NCI-H1930 (cell line): ENCODE results near the gene DOK7.
"Not testable (repeated sequence)": the region's sequence is repeated elsewhere in the genome, so short reads cannot be mapped to it uniquely, and the experiment has no call there.

Experiments
- DNase-seq, 2 experiments: peaks; one replicate each; lab custom pipeline; 2025; lab: John Stamatoyannopoulos, UW

Gene DOK7

DNA sequence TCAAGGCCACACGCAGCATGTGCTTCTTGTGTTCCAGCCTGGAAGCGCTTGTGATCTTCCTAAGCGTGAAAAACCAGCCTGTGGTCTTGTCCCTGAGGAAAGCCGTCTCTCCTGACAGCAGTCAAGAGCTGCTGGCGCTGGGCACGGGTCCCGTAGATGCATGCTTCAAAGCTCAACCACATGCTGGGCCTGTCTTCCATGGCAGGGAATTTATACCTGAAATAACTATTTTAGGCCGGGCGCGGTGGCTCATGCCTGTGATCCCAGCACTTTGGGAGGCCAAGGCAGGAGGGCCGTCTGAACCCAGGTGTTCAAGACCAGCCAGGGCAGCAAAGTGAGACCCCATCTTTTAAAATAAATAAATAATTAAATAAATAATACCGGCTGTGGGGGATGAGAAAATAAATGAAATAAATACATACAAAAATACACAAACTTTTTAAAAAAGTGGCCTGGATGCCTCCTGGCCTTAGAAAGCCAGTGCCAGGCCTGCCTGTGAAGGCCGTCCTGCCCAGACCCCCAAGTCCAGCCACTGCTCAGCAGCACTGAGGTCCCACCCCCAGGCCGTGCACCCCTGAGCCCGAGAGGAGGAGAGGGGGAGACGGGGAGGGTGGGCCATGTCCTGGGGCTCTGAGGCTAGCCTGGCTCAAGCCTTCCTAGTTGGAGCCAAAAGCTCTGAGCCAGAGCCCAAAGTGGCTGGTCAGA lies 58.7 kb downstream of the DOK7 start:
- DNase-seq = no peak

DNA sequence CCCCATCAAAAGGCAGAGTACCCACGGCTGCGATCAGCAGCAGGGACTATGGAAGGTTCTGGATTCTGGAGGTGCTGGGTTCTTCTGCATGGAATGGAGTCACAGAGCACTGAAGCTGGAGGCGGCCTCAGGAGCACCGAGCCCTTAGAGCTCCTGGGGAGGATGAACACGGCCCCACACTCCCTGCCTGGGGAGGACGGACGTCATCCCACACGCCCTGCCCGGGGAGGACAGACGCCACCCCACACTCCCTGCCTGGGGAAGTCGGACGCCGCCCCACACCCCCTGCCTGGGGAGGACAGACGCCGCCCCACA lies 59.2 kb downstream of the DOK7 start:
- no peak for DNase-seq

DNA sequence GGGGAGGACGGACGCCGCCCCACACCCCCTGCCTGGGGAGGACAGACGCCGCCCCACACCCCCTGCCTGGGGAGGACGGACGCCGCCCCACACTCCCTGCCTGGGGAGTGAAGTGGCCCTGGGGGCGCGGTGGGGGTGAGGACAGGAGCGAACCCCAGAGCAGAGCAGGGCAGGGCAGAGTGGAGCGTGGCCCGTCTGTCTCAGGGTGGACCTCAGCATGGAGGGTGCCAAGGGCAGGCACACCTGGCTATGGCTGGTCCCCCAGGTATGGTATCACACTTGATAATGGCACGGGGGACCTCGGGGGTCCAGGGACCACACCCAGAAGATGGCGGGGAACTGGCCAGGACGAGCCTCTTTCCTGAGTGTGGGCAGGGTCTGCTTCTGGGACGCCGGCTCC lies 59.5 kb downstream of the DOK7 start:
- no peak for DNase-seq

DNA sequence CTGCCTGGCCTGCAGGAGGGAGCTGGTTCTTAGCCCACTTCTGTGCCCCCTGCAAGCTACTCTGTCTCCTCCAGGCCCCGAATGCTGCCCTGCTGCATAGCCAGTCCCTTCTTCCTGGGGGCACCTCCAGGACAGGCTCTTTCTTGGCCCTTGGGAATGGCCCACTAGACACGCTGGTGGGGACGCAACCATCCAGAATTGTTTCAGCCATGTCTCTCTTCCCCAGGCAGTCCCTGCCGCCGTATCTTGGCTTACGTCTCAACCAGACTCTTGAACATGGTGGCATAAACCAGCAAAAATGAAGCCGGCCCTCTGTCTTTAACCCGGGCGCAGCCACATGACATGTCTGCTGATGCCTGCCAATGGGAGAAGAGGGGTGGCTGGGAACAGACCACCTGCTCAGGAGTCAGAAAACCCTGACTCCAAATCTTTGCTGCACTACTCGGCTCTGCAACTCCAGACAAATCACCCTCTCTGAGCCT lies 60.1 kb downstream of the DOK7 start:
- DNase-seq = no peak

DNA sequence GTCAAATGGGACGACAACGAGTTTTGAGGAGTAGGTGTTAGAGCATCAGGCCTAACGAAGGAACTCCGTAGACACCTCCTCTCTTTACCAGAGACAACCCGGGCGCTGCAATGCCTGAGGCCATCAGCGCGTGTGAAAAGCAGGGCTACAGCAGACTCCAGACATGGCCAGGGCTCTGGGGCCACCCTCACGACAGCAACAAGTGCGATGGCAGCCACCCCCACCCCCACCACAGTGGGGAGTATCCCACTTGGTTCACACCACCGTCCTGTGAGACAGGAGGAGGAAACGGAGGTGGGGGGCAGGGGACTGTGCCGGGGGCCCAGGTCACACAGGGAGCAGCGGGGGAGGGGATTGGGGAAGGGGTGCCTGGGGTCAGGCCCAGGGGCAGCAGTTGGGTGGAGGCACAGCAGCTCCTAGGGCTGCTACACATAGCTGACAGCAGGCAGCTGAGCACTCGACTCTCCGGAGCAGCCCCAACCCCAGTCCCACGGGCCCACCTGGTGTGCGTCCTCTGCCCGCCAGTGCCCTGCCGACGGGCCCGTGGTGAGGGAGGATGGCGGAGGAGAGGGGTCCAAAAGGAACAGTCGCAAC lies 60.6 kb downstream of the DOK7 start:
- DNase-seq = no peak

DNA sequence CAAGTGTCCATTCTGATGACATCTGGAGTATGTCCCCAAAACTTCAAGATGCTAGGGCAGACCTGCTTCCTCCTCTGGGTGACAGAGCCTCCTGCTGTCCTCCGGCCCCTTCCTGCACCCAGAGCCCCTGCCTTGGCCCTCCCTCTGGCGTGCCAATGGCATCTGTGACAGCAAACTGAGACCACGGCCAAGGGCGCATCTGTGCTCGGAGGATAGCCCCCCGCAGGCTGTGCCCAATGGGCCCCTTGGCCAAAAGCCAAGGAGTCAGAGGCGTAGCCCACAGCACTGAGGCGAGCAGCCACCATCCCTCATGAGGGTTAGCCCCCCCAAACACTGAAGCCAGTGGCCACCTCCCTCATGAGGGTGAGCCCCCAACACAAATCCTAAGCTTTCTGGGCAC lies 61.2 kb downstream of the DOK7 start:
- no peak for DNase-seq

DNA sequence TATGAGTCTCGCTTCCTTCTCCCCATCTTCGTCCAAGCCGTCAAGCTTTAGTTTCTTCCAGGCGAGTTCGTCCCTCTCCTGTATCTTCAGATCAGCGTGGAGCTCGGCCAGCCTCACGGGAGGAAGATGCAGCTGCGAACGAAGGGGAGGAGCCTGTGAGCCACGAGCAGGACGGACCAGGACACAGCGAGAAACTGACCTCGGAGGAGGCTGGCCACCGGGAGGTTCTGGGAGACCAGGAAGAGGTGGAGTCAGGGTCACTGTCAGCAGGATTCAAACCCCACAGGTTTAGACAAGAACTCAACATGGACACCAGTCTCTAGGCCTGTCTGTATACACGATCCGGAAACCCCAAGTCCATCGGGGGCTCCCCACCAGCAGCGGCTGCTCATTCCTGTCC lies 61.8 kb downstream of the DOK7 start:
- DNase-seq = no peak

DNA sequence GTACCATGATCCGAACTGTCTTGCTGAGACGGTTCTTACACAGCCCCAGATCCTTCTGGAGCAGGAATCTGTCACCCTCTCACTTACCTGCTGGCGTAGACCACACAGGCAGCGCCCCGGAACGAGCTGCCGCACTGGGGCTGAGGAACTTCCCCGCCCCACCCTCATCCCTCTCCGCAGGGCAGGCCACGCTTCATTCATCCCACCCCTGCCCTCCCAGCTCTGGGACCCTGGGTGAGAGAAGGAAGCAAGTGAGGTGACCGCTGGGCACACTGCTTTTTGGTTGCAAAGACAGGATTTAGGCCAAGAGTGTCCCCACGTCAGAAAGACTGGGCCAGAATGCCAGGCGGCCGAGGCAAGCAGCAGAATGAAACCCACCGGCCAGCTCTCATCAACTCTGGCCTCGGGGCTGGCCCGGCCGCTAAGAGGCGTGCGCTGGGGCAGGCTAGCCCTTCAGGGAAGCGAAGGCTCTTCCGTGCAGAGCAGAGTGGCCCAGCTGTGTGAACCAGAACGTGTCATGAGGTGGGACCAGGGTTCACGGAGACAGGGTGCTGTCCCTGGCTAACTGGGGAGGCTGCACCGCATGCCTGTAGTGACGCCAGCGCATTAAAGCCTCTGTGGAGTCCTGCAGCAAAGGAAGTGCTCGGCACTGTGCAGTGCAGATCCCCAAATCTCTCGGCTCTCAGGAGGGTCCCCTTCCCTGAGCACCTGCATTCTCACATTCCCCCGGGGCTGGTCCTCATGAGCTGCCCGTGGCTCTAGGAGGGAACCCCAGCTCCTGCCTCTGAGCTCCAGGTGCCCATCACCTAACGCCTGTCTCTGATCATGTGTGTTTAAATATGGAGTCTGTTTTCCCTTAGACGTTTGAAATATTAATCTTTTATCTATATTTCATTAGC lies 62.7 kb downstream of the DOK7 start:
- no peak for DNase-seq

DNA sequence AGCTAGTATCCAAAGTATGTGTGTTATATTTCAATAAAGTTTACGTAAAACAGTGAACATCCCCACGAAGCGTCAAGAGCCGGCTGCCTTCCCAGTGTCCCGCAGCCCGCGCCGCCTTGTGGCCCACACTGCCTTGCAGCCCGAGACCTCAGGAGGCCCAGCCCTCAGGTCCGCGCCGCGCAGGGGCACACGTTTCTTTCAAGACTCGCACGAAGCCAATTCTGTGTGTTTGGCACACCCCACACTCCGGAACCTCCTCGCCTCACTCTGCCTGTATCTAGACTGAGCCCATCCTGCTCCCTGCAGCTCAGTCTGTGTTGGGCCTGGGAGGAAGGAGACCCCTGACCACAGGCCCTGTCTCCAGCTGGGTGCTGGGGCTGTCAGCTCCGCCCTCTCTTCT lies 63.4 kb downstream of the DOK7 start:
- DNase-seq = no peak

DNA sequence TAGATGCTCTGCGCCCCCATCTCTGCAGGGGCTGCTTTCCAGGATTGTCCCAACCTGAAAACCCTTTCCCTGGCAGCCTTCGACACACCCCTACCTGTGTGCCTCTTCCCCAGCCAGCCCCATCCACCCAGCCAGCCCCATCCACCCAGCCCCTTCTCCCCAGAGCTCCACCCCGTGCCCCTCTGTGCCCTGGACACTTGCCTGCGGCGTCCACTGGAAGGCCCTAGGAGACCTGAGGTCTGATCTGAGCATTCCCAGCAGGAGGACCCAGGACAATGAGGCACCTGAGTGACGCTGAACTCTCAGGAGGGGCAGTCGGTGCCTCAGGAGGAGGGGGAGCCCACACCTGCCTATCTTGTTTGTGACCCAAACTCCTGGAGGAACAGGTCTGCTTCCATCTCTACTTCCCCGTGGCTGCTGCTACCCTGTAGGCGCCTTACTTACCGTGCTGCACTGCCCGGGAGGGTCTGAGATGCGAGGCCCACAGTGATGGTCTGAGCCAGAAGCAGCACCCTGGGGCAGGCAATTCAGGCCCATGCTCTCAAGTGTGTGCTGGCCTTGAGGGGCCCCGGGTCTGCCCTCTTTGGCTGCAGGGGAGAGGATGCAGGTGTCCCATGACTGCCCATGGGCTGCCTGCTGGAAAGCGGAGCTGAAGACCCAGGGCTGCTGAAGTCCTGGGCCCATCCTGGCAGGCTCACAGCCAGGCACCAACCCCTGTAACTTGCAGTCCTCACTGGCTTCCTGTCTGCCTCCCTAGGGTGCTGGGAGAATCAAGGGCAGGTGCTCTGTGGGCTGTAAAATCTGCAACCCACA lies 64.2 kb downstream of the DOK7 start:
- no peak for DNase-seq

DNA sequence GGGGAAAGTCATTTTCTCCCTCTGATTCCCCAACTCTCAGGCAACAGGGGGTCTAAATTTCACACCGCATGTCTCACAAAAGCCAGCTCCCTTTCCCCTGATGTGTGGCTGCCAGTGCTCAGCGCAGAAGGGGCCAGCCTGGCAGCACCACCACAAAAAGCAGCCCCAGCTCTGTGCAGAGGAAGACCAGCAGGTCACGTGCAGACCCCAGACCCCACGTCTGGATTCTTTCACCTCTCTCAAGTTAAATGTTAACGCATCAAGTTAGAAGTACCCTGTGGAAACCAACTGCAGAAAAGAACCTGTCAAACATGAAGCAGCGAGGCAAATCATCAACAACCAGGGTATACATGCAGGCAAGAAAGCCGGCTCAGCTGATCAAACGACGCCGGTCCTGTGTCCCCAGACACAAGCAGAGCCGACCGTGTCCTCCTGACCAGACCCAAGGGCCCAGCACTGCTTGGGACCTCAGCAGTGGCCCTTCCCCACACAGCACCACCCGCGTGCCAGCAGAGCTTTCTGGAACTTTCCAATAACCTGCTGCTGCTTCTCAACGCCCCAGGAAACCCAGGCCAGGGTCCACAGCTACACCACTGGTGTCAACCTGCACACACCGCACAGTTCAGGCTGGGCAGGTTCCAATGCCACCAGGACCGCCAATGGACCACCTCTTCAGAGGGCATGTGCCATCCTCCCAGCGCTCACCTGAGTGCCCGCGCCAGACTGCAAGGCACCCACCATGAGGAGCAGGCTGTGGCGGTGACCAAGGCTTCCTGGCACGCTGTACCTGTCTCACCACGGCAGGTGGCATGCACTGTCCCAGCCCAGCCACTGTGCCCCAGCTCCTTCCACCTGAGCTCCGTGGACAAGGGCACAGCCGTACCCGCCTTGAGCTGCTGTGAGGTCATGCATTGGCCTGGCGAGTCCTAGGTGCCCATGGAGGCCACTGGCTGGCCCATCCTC lies 65.1 kb downstream of the DOK7 start:
- no peak for DNase-seq

DNA sequence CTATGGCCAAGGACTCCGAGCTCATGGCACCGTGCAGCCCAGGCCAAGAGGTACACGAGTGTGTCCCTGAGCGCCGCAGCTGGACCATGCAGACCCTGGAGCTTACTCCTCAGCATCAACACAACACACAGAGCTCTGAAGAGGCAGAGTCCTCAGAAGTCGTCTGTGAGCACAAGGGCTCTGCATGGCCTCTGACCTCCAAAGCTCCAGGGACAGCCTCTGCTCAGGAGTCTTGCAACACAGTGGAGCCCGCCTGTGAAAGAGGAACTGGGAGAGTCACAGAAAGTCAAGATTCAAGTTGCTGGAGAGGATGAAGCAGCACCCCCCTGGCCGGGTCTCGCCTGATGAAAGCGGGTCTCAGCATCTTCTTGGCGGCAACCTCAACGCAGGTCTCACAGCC lies 66.3 kb downstream of the DOK7 start:
- no peak for DNase-seq

DNA sequence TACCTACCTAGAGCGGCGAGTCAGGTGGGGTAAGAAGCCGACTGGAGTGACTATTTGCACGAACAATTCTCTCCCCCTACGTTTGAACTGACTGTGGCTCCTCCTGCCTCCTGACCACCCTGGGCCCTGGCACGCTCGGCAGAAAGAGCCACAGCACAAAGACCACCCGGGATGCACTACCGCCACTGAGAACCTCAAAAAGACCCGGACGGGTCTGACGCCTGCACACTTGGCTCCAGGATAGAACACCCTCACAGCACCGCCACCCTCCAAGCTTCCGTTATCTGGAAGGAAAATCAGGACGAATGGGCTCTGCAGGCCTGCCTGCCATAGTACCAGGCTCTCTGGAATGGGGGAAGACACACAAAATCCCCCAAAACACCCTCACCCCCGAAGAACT lies 66.9 kb downstream of the DOK7 start:
- no peak for DNase-seq

DNA sequence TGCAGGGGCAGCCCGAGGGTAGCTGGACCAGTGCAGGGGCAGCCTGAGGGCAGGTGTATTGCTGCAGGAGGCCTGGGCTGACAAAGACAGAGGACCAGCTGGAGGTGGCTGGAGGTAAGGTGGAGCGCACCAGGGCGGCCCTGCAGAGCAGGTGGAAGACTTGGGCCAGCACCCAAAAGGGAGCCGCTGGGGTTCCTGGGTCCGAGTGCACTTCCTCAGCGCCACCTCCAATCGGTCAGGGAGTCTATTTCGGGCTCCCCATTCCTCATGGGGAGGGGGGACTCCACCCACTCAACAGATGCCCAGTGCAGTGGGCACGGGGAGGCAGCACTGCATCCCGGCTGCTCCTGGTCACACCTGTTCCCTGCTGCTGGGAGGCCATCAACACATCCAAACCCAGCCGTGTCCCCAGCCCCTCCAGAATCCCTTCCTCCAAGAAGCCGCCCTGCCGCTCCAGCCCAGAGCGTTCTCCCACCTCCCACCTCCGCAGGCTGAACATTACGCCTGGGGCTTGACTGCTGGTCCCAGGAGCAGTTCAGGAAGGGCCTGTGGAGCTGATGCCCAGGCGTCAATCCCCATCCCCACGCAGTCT lies 67.7 kb downstream of the DOK7 start:
- DNase-seq = no peak

DNA sequence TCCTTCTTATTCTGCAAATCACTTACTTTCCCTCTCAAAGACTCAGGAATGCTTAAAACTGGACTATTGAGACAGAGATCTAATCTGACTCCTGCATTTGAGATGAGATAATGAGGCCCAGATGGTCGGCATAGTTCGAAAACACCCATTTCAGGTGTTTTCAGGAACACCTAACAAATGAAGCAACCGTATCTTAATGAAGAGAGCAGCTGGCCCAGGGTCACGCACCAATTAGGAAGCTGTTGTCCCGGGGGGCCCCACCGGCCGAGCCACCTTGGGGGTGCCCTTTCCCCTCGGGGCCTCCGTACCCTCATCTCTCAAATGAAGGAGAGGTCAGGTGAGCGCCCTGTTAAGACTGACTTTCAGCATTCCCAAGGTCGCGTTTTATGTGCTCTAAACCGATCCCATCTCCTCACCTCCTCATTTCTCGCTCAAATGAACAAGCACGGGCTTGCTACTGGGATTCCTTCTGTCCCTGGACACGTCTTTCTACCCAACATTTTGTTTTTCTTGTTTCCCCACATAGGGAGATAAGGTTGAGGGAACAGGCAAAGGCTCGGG lies 68.3 kb downstream of the DOK7 start:
- no peak for DNase-seq

DNA sequence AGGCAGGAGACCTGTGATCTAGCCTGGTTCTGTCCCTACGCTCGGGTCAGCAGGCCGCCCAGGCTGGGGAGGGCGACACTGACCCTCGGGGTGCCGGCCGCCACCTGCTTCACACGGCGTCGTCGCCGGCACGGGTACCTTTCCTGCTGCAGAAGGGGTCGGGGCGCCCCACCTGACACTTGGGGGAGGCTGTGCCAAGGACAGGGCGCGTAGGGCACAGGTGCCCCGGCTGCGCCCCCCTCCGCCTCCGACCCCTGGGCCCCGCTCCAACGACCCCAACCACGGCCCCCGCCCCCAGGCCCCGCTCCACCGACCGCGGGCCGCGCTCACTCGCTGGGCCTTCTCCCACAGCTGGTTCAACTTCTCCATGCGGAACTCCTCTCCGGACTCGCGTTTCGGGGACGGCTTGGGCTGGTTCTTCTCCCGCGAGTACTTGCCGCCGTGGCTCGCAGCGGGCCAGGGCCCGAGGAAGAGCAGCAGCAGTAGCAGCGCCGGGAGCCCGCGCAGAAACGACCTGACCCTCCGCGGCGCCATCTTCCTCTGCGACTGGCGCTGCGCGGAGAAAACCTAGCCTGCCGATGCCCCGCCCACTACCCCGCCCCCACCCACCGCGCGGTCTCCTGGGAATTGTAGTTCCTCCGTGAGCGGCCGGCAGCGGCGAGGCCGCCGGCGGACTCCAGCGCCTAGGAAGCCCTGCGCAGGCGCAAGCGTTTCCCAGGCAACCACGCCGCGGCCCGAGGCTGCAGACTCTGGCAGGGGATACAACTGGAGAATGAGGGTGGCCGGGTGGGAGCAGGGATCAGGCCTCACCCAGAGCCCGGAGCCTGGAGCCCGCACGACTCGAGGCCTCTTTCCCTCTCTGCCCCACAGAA lies 69.0 kb downstream of the DOK7 start, which contains the start of gene LRPAP1:
TSS of gene LRPAP1 (minus strand) at position 544 of the 872 bp plus-strand sequence. CDS start at position 534, 10 bp downstream.
- DNase-seq = peak; percentile 83 to 92

DNA sequence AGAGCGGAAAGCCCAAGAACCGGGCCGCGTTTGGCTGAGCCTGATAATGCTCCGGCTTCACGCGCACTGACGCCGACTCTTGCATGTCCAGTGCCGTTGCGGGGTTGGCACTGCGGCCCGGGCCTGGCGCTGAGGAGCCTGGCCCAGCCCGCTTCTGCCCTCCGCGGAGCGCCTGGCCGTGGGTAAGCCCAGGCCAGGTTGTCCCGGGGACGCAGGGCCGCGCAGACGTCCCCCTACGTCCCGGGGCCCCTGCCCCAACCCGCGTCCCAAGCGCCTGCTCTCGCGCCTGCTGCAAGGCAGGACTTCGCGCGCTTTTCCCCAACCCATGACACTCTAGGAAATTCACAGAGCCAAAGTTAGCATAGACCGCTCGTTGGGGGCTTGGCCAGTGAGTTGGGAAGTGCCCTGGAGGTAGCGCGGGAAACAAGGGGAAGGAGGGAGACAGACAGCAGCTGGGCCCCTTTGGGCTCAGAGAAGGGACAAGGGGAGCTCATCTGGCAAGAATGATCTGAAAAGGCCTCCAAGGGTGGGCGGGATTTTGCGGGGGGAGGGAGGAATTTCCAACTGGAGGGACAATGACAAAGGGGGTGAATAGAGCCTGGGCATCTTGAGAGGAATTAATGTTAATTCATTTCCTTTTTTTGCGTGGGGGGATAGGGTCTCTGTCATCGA lies 69.8 kb downstream of the DOK7 start:
- no peak for DNase-seq

DNA sequence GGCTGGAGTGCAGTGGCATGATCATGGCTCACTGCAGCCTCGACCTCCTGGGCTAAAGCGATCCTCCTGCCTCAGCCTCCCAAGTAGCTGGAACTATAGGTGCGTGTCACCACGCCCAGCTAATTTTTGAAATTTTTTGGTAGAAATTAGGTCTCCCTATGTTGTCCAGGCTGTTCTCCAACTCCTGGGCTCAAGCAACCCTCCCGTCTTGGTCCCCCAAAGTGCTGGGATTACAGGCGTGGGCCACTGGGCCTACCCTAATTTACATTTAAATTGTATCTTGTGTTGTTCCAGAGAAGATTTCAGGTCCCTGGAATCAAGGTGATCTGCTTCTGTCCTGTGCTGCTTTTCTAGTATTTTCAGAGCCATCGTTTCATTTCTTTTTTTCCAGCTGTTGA lies 70.3 kb downstream of the DOK7 start:
- no peak for DNase-seq

DNA sequence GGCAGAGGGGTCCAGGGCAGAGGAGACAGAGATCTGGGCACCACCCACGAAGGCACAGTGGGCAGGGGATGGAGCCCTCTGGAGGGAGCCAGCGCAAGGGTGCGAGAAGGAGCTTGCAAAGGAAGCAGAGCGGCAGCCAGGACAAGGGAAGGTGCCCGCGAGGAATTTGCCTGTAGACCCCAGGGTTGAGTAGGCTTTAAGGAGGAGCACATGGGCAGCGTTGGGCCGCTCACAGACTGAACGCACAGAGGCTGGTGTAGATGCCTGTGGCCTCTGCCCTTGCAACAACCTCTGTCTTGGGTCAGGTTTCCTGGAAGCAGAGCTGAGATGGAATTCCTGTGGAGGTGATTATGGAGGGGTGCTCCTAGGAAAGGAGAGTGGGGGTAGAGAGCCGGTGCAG lies 72.7 kb downstream of the DOK7 start:
- DNase-seq = not testable (repeated sequence)
